CD4-positive, alpha-beta memory T cell (primary cell): ENCODE results near the gene HHATL. TPM values are rescaled to one million over a fixed set of nuclear protein-coding genes. Genes with fewer than 3 reads are reported as not detected.
A peak's percentile ranks its signal among the peaks of the same experiment; 100 is the strongest.

ENCODE experiments used
- CTCF ChIA-PET: fragments of 350-600 bp; sonication (Branson Sonifier 250); formaldehyde crosslinking; loops from one replicate; lab custom pipeline; 2021; ENCODE audit warnings: inconsistent platforms; ENCODE audit not compliant: partially characterized antibody; lab: Charles Lee
- POLR2A ChIA-PET: fragments of 350-600 bp; sonication (Branson Sonifier 250); formaldehyde crosslinking; loops from one replicate; lab custom pipeline; 2021; ENCODE audit not compliant: partially characterized antibody; lab: Charles Lee
- DNase-seq, 5 donors: peaks; one replicate each; pipeline versions ENCODE4 v3.0.0 to v3.0.0-alpha.2; 2020 to 2022; ENCODE audit warnings: mixed read lengths in 1 of 5
- H3K27ac ChIP-seq: one replicate; pipeline ENCODE4 v1.7.0; 2013; ENCODE audit warnings: low read depth, low read length
- H3K27me3 ChIP-seq: 2 replicates; pipeline ENCODE4 v1.7.0; 2013; ENCODE audit warnings: mild to moderate bottlenecking, low read length, moderate library complexity; ENCODE audit not compliant: insufficient read depth
- H3K36me3 ChIP-seq: 2 replicates; pipeline ENCODE4 v1.7.0; 2013; ENCODE audit warnings: mild to moderate bottlenecking, low read length, moderate library complexity; ENCODE audit not compliant: insufficient read depth
- H3K4me1 ChIP-seq: 2 replicates; pipeline ENCODE4 v1.7.0; 2013; ENCODE audit warnings: mild to moderate bottlenecking, low read length, moderate library complexity; ENCODE audit not compliant: insufficient read depth
- H3K4me3 ChIP-seq, 2 donors: one replicate each; pipeline ENCODE4 v1.7.0; 2013; ENCODE audit warnings: low read length in 2 of 2, mild to moderate bottlenecking in 1 of 2
- H3K9me3 ChIP-seq, 2 donors: one replicate each; pipeline ENCODE4 v1.7.0; 2013; ENCODE audit warnings: low read length in 2 of 2, control low read depth in 1 of 2; ENCODE audit not compliant: control insufficient read depth in 1 of 2
- H3K27ac Mint-ChIP-seq, 7 donors: one replicate each; pipeline ENCODE4 v1.8.0; 2020 to 2021; ENCODE audit warnings: mixed read lengths in 7 of 7, mild to moderate bottlenecking in 6 of 7, inconsistent platforms in 3 of 7, moderate library complexity in 3 of 7
- H3K27me3 Mint-ChIP-seq, 2 donors: one replicate each; pipeline ENCODE4 v1.8.0; 2020 to 2021; ENCODE audit warnings: mixed read lengths in 2 of 2
- H3K36me3 Mint-ChIP-seq, 2 donors: one replicate each; pipeline ENCODE4 v1.8.0; 2020 to 2021; ENCODE audit warnings: mixed read lengths in 2 of 2, inconsistent platforms in 1 of 2, mild to moderate bottlenecking in 1 of 2
- H3K4me1 Mint-ChIP-seq, 4 donors: one replicate each; pipeline ENCODE4 v1.8.0; 2020 to 2021; ENCODE audit warnings: mixed read lengths in 4 of 4, mild to moderate bottlenecking in 1 of 4
- H3K4me3 Mint-ChIP-seq, 8 donors: one replicate each; pipeline ENCODE4 v1.8.0; 2020 to 2021; ENCODE audit warnings: mixed read lengths in 8 of 8, mild to moderate bottlenecking in 7 of 8, moderate library complexity in 6 of 8, inconsistent platforms in 3 of 8
- H3K9me3 Mint-ChIP-seq, 8 donors: one replicate each; pipeline ENCODE4 v1.8.0; 2020 to 2021; ENCODE audit warnings: mixed read lengths in 8 of 8, mild to moderate bottlenecking in 5 of 8, inconsistent platforms in 3 of 8, moderate library complexity in 1 of 8
- intact Hi-C: fragments of 100-400 bp; cut with micrococcal nuclease; formaldehyde crosslinking; loops from one replicate; pipeline ENCODE4 v1.15.1; 2023
- polyA plus RNA-seq, 2 donors: library from polyadenylated mRNA; unstranded; fragments of 300-500 nt; fragmentation: Illumina TruSeq; gene quantifications; one replicate each; pipeline ENCODE4 v1.2.3, GENCODE V29; 2021
- total RNA-seq, 2 experiments: library from RNA; stranded (reverse); gene quantifications; one replicate each; pipeline ENCODE4 v1.2.3, GENCODE V29; 2021

The HHATL gene
- total and polyA plus RNA-seq, 4 experiments from 2014 or later = not detected

- H3K36me3 ChIP-seq = no peaks in the 10 kb centered on the region
- peaks cover 4% of the 10 kb centered on the region for H3K4me1 ChIP-seq
- CTCF ChIA-PET = no interaction called here
- H3K9me3 Mint-ChIP-seq = no peaks in the 10 kb centered on the region
- intact Hi-C loops = no loop called here
- H3K4me3 ChIP-seq = no peak overlapping the region
- POLR2A ChIA-PET = no interaction called here
- no peak overlapping the region for H3K4me3 Mint-ChIP-seq
- H3K27ac Mint-ChIP-seq = peak overlapping the region in 1 of 7 donors; percentile 52
- H3K27ac ChIP-seq = no peak overlapping the region
- peaks cover 5 to 22% (median 8%) of the 10 kb centered on the region in 4 donors for H3K4me1 Mint-ChIP-seq
- peak; percentile 56 to 64 (median 61) for DNase-seq
- no peaks in the 10 kb centered on the region for H3K27me3 ChIP-seq
- H3K36me3 Mint-ChIP-seq = no peaks in the 10 kb centered on the region
- H3K9me3 ChIP-seq = no peaks in the 10 kb centered on the region
- H3K27me3 Mint-ChIP-seq = peaks cover 2 to 6% of the 10 kb centered on the region in 2 donors
Measured at GRCh38 chr3:42701371-42702065, 1.1 kb downstream of the HHATL start.

GRCh38 chr3:42700366-42701288 is 2.0 kb downstream of the HHATL start:
- Histone ChIP-seq H3K27me3 (no peaks in the 10 kb centered on the region), H3K4me3 (no peak overlapping the region), H3K36me3 (no peaks in the 10 kb centered on the region), H3K4me1 (peaks cover 4% of the 10 kb centered on the region), H3K27ac (no peak overlapping the region), H3K9me3 (no peaks in the 10 kb centered on the region)
- intact Hi-C loops = no loop called here
- peaks cover 2 to 6% of the 10 kb centered on the region in 2 donors for H3K27me3 Mint-ChIP-seq
- no peak overlapping the region for H3K4me3 Mint-ChIP-seq
- H3K27ac Mint-ChIP-seq = peak overlapping the region in 2 of 7 donors; percentile 52 to 55
- ChIA-PET CTCF (no interaction called here), POLR2A (no interaction called here)
- no peaks in the 10 kb centered on the region for H3K36me3 Mint-ChIP-seq
- peaks cover 5 to 22% (median 8%) of the 10 kb centered on the region in 4 donors for H3K4me1 Mint-ChIP-seq
- no peak for DNase-seq
- no peaks in the 10 kb centered on the region for H3K9me3 Mint-ChIP-seq

GRCh38 chr3:42699511-42699971 is 3.1 kb downstream of the HHATL start:
- Histone ChIP-seq H3K4me1 (peaks cover 4% of the 10 kb centered on the region), H3K27me3 (no peaks in the 10 kb centered on the region), H3K27ac (no peak overlapping the region), H3K4me3 (no peak overlapping the region), H3K36me3 (no peaks in the 10 kb centered on the region), H3K9me3 (no peaks in the 10 kb centered on the region)
- DNase-seq = no peak
- Mint-ChIP-seq H3K4me1 (peaks cover 5 to 22% (median 8%) of the 10 kb centered on the region in 4 donors), H3K27ac (no peak overlapping the region), H3K36me3 (no peaks in the 10 kb centered on the region), H3K9me3 (no peaks in the 10 kb centered on the region), H3K4me3 (no peak overlapping the region), H3K27me3 (peaks cover 0 to 3% of the 10 kb centered on the region in 2 donors)
- ChIA-PET POLR2A (no interaction called here), CTCF (interaction anchor here (0.8 kb wide), 1 partner anchor 45 kb away, joined by 3 read pairs; no protein-coding TSS in a partner anchor)
- intact Hi-C loops = no loop called here

- H3K9me3 ChIP-seq = no peaks in the 10 kb centered on the region
- H3K4me1 Mint-ChIP-seq = peaks cover 5 to 22% (median 8%) of the 10 kb centered on the region in 4 donors
- H3K9me3 Mint-ChIP-seq = no peaks in the 10 kb centered on the region
- H3K27ac Mint-ChIP-seq = no peak overlapping the region
- H3K4me1 ChIP-seq = peaks cover 4% of the 10 kb centered on the region
- CTCF ChIA-PET = interaction anchor here (0.8 kb wide), 1 partner anchor 45 kb away, joined by 3 read pairs; no protein-coding TSS in a partner anchor
- H3K36me3 ChIP-seq = no peaks in the 10 kb centered on the region
- H3K27ac ChIP-seq = no peak overlapping the region
- peak overlapping the region in 2 of 8 donors; percentile 21 to 26 for H3K4me3 Mint-ChIP-seq
- H3K4me3 ChIP-seq = no peak overlapping the region
- H3K36me3 Mint-ChIP-seq = no peaks in the 10 kb centered on the region
- H3K27me3 ChIP-seq = no peaks in the 10 kb centered on the region
- DNase-seq = no peak
- POLR2A ChIA-PET = no interaction called here
- intact Hi-C loops = no loop called here
- peaks cover 0 to 3% of the 10 kb centered on the region in 2 donors for H3K27me3 Mint-ChIP-seq
Measured at GRCh38 chr3:42698911-42699230, 3.7 kb downstream of the HHATL start.

GRCh38 chr3:42698216-42698910 is 4.2 kb downstream of the HHATL start:
- H3K9me3 Mint-ChIP-seq = no peaks in the 10 kb centered on the region
- Histone ChIP-seq H3K9me3 (no peaks in the 10 kb centered on the region), H3K27ac (no peak overlapping the region), H3K4me1 (peaks cover 4% of the 10 kb centered on the region), H3K27me3 (no peaks in the 10 kb centered on the region), H3K36me3 (no peaks in the 10 kb centered on the region), H3K4me3 (no peak overlapping the region)
- peaks cover 5 to 22% (median 8%) of the 10 kb centered on the region in 4 donors for H3K4me1 Mint-ChIP-seq
- H3K27ac Mint-ChIP-seq = no peak overlapping the region
- POLR2A ChIA-PET = no interaction called here
- intact Hi-C loops = no loop called here
- H3K27me3 Mint-ChIP-seq = peaks cover 0 to 1% of the 10 kb centered on the region in 2 donors
- CTCF ChIA-PET = no interaction called here
- DNase-seq = no peak
- no peaks in the 10 kb centered on the region for H3K36me3 Mint-ChIP-seq
- peak overlapping the region in 1 of 8 donors; percentile 21 for H3K4me3 Mint-ChIP-seq

- DNase-seq = no peak
- H3K4me1 Mint-ChIP-seq = peaks cover 5 to 22% (median 8%) of the 10 kb centered on the region in 4 donors
- no peaks in the 10 kb centered on the region for H3K9me3 Mint-ChIP-seq
- Histone ChIP-seq H3K9me3 (no peaks in the 10 kb centered on the region), H3K4me3 (no peak overlapping the region), H3K4me1 (peaks cover 4% of the 10 kb centered on the region), H3K27ac (no peak overlapping the region), H3K36me3 (no peaks in the 10 kb centered on the region), H3K27me3 (no peaks in the 10 kb centered on the region)
- H3K4me3 Mint-ChIP-seq = no peak overlapping the region
- H3K27ac Mint-ChIP-seq = no peak overlapping the region
- H3K27me3 Mint-ChIP-seq = peaks cover 1% of the 10 kb centered on the region in 2 donors
- H3K36me3 Mint-ChIP-seq = no peaks in the 10 kb centered on the region
- ChIA-PET POLR2A (no interaction called here), CTCF (no interaction called here)
- intact Hi-C loops = no loop called here
Measured at GRCh38 chr3:42697289-42698051, 5.1 kb downstream of the HHATL start.
